ENCODE results near the gene TMEM208.

TMEM208 gene

DNA sequence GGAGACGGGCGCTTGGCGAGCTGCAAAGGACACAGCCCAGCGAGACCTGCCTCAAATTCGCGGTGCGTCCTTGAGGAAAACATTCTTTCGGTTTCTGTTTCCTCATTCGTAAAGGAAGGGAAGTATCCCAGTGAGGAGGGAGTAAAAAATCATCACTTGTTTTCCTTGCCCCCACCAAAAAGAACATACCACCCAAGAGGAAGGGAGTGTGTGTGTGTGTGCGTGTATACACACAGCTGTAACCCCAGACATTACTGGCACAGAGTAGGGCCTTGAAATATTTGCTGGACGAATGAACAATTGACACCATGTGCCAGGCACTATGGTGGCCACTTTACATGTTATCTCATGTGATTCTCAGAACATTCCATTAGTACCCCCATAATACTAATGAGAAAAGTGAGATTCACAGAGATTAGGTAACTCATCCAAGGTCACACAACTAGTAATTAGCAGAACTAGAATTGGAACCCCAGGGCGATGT is 41.2 kb upstream of the TMEM208 start:
- Histone ChIP-seq H3K9ac (ENCODE audit: low read length) (no peak overlapping the region), H3K4me3 (ENCODE audit: low read length) (no peak overlapping the region), H3K4me1 (ENCODE audit: control insufficient read depth, insufficient read depth, low read length) (peaks cover 27% of the 10 kb centered on the region), H3K9me3 (ENCODE audit: control insufficient read depth, low read length) (no peaks in the 10 kb centered on the region), H3K36me3 (ENCODE audit: control insufficient read depth, insufficient read depth, low read length) (no peaks in the 10 kb centered on the region), H3K27me3 (ENCODE audit: control insufficient read depth, insufficient read depth, low read length) (no peaks in the 10 kb centered on the region)

GRCh38 chr16:67186550-67186950 is 40.4 kb upstream of the TMEM208 start:
- Histone ChIP-seq H3K4me3 (ENCODE audit: low read length) (no peak overlapping the region), H3K9ac (ENCODE audit: low read length) (no peak overlapping the region), H3K27me3 (ENCODE audit: control insufficient read depth, insufficient read depth, low read length) (no peaks in the 10 kb centered on the region), H3K9me3 (ENCODE audit: control insufficient read depth, low read length) (no peaks in the 10 kb centered on the region), H3K36me3 (ENCODE audit: control insufficient read depth, insufficient read depth, low read length) (no peaks in the 10 kb centered on the region), H3K4me1 (ENCODE audit: control insufficient read depth, insufficient read depth, low read length) (peaks cover 33% of the 10 kb centered on the region)

GRCh38 chr16:67187175-67187890 is 39.6 kb upstream of the TMEM208 start:
- Histone ChIP-seq H3K4me3 (ENCODE audit: low read length) (no peak overlapping the region), H3K36me3 (ENCODE audit: control insufficient read depth, insufficient read depth, low read length) (no peaks in the 10 kb centered on the region), H3K9me3 (ENCODE audit: control insufficient read depth, low read length) (no peaks in the 10 kb centered on the region), H3K4me1 (ENCODE audit: control insufficient read depth, insufficient read depth, low read length) (peaks cover 37% of the 10 kb centered on the region), H3K27me3 (ENCODE audit: control insufficient read depth, insufficient read depth, low read length) (no peaks in the 10 kb centered on the region), H3K9ac (ENCODE audit: low read length) (no peak overlapping the region)

- Histone ChIP-seq H3K4me3 (ENCODE audit: low read length) (no peak overlapping the region), H3K4me1 (ENCODE audit: control insufficient read depth, insufficient read depth, low read length) (peaks cover 36% of the 10 kb centered on the region), H3K9me3 (ENCODE audit: control insufficient read depth, low read length) (no peaks in the 10 kb centered on the region), H3K36me3 (ENCODE audit: control insufficient read depth, insufficient read depth, low read length) (no peaks in the 10 kb centered on the region), H3K27me3 (ENCODE audit: control insufficient read depth, insufficient read depth, low read length) (no peaks in the 10 kb centered on the region), H3K9ac (ENCODE audit: low read length) (no peak overlapping the region)
These were observed 38.6 kb upstream of the TMEM208 start for GRCh38 chr16:67188323-67188722.

DNA sequence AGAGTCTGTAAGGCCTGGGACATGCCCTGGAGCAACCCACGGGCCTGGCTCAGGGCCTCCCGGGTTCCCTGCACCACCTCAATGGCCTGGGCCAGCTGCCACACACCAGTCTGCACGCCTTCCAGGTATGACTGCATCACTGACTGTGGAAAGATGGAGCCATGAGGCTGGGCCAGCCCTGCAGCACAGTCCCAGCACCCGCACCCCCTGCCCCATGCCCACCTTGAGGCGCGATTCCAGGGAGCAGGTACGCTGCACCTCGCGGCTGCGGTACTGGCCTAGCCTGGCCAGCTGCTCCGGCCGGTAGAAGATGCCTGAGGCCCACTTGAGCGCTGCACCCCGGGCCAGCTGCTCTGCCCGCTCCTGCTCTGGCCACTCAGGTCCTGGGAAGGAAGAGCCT is 38.1 kb upstream of the TMEM208 start:
- Histone ChIP-seq H3K27me3 (ENCODE audit: control insufficient read depth, insufficient read depth, low read length) (no peaks in the 10 kb centered on the region), H3K9me3 (ENCODE audit: control insufficient read depth, low read length) (no peaks in the 10 kb centered on the region), H3K4me3 (ENCODE audit: low read length) (no peak overlapping the region), H3K9ac (ENCODE audit: low read length) (no peak overlapping the region), H3K4me1 (ENCODE audit: control insufficient read depth, insufficient read depth, low read length) (peaks cover 40% of the 10 kb centered on the region), H3K36me3 (ENCODE audit: control insufficient read depth, insufficient read depth, low read length) (no peaks in the 10 kb centered on the region)

DNA sequence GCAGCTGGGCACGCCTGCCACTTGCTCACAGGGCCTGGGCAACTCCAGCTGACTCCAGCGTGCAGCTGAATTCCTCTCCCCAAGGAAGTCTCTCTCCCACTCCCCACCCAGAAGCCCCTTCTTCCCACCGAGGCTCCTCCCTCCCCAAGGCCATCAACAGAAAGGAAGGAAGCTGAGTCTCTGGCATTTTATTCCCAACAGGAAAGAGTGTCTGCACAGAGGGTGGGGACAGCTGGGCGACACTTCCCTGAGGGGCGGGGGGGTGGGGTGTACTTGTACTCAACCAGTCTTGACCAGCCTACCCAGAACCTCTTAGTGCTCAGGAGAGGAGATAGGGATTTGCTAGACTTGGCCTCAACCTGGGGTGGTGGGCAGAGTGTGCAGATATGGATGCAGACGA is 36.9 kb upstream of the TMEM208 start, which contains the start of gene EXOC3L1:
EXOC3L1 (minus strand) TSS at position 96 of the 400 bp plus-strand sequence. CDS start 460 bp downstream, outside the sequence.
- no peak within 1 kb of the TSS for H3K4me3 ChIP-seq (ENCODE audit: low read length)
- H3K9me3 ChIP-seq (ENCODE audit: control insufficient read depth, low read length), result no peaks in the 10 kb centered on the region
- H3K4me1 ChIP-seq (ENCODE audit: control insufficient read depth, insufficient read depth, low read length), result peaks cover 42% of the 10 kb centered on the region
- H3K27me3 ChIP-seq (ENCODE audit: control insufficient read depth, insufficient read depth, low read length), result no peaks in the 10 kb centered on the region
- no peak within 1 kb of the TSS for H3K9ac ChIP-seq (ENCODE audit: low read length)
- peaks cover 7% of the 10 kb centered on the region for H3K36me3 ChIP-seq (ENCODE audit: control insufficient read depth, insufficient read depth, low read length)

- H3K9ac ChIP-seq (ENCODE audit: low read length), result no peak overlapping the region
- H3K4me3 ChIP-seq (ENCODE audit: low read length), result no peak overlapping the region
- peaks cover 11% of the 10 kb centered on the region for H3K36me3 ChIP-seq (ENCODE audit: control insufficient read depth, insufficient read depth, low read length)
- H3K4me1 ChIP-seq (ENCODE audit: control insufficient read depth, insufficient read depth, low read length), result peaks cover 35% of the 10 kb centered on the region
- H3K27me3 ChIP-seq (ENCODE audit: control insufficient read depth, insufficient read depth, low read length), result no peaks in the 10 kb centered on the region
- H3K9me3 ChIP-seq (ENCODE audit: control insufficient read depth, low read length), result no peaks in the 10 kb centered on the region
These were observed 36.2 kb upstream of the TMEM208 start for GRCh38 chr16:67190448-67191399.

- no peak overlapping the region for H3K9ac ChIP-seq (ENCODE audit: low read length)
- peaks cover 14% of the 10 kb centered on the region for H3K36me3 ChIP-seq (ENCODE audit: control insufficient read depth, insufficient read depth, low read length)
- H3K4me1 ChIP-seq (ENCODE audit: control insufficient read depth, insufficient read depth, low read length), result peaks cover 34% of the 10 kb centered on the region
- no peak overlapping the region for H3K4me3 ChIP-seq (ENCODE audit: low read length)
- no peaks in the 10 kb centered on the region for H3K27me3 ChIP-seq (ENCODE audit: control insufficient read depth, insufficient read depth, low read length)
- H3K9me3 ChIP-seq (ENCODE audit: control insufficient read depth, low read length), result no peaks in the 10 kb centered on the region
These were observed 35.4 kb upstream of the TMEM208 start for GRCh38 chr16:67191411-67191994.

GRCh38 chr16:67191995-67192681 is 34.8 kb upstream of the TMEM208 start, which contains the start of gene E2F4:
Gene E2F4 (plus strand): TSS chr16:67192155. CDS start chr16:67192228, 73 bp downstream.
- Histone ChIP-seq H3K4me1 (ENCODE audit: control insufficient read depth, insufficient read depth, low read length) (peaks cover 34% of the 10 kb centered on the region), H3K27me3 (ENCODE audit: control insufficient read depth, insufficient read depth, low read length) (no peaks in the 10 kb centered on the region), H3K36me3 (ENCODE audit: control insufficient read depth, insufficient read depth, low read length) (peaks cover 14% of the 10 kb centered on the region), H3K4me3 (ENCODE audit: low read length) (peak within 1 kb of the TSS; percentile 71), H3K9ac (ENCODE audit: low read length) (peak within 1 kb of the TSS; percentile 84), H3K9me3 (ENCODE audit: control insufficient read depth, low read length) (no peaks in the 10 kb centered on the region)

- Histone ChIP-seq H3K36me3 (ENCODE audit: control insufficient read depth, insufficient read depth, low read length) (peaks cover 21% of the 10 kb centered on the region), H3K4me3 (ENCODE audit: low read length) (peak overlapping the region; percentile 71), H3K27me3 (ENCODE audit: control insufficient read depth, insufficient read depth, low read length) (no peaks in the 10 kb centered on the region), H3K4me1 (ENCODE audit: control insufficient read depth, insufficient read depth, low read length) (peaks cover 41% of the 10 kb centered on the region), H3K9me3 (ENCODE audit: control insufficient read depth, low read length) (no peaks in the 10 kb centered on the region), H3K9ac (ENCODE audit: low read length) (peak overlapping the region; percentile 84)
These were observed 34.1 kb upstream of the TMEM208 start for GRCh38 chr16:67192781-67193361.

- Histone ChIP-seq H3K9me3 (ENCODE audit: control insufficient read depth, low read length) (no peaks in the 10 kb centered on the region), H3K36me3 (ENCODE audit: control insufficient read depth, insufficient read depth, low read length) (peaks cover 25% of the 10 kb centered on the region), H3K4me1 (ENCODE audit: control insufficient read depth, insufficient read depth, low read length) (peaks cover 48% of the 10 kb centered on the region), H3K9ac (ENCODE audit: low read length) (peak overlapping the region; percentile 84), H3K4me3 (ENCODE audit: low read length) (peak overlapping the region; percentile 71), H3K27me3 (ENCODE audit: control insufficient read depth, insufficient read depth, low read length) (no peaks in the 10 kb centered on the region)
These were observed 33.4 kb upstream of the TMEM208 start for GRCh38 chr16:67193536-67193935.

Measured in mucosa of stomach (tissue), 1 donor.